GM12892 (cell line): ENCODE results near the gene CKAP2.

Experiments
- POLR2A ChIP-seq: IDR thresholded peaks from 2 replicates; pipeline ENCODE4 v1.6.1; 2011; ENCODE audit warnings: low read depth, low read length, control low read depth
- POLR2AphosphoS5 ChIP-seq: IDR thresholded peaks from 2 replicates; pipeline ENCODE4 v1.6.1; 2011; ENCODE audit warnings: low read depth, low read length, control low read depth
- TAF1 ChIP-seq: IDR thresholded peaks from 2 replicates; pipeline ENCODE4 v1.6.1; 2011; ENCODE audit warnings: low read depth, mild to moderate bottlenecking, control low read depth, low read length, borderline replicate concordance

- TF ChIP-seq POLR2A (no peak), TAF1 (no peak), POLR2AphosphoS5 (no peak)
Observed at GRCh38 chr13:52447354-52447753, 7.9 kb upstream of the CKAP2 start.
